HUES6 (cell line): ENCODE measurements around the gene CNN3.
"Not testable (repeated sequence)": the region's sequence is repeated elsewhere in the genome, so short reads cannot be mapped to it uniquely, and the experiment has no call there.

Source experiments
- H3K27ac ChIP-seq: 2 replicates; pipeline ENCODE4 v1.7.0; 2013; ENCODE audit warnings: low read depth, mild to moderate bottlenecking, low read length, inconsistent platforms
- H3K27me3 ChIP-seq: 2 replicates; pipeline ENCODE4 v1.6.1; 2013; ENCODE audit warnings: low read length; ENCODE audit not compliant: control insufficient read depth, insufficient read depth
- H3K36me3 ChIP-seq: 2 replicates; pipeline ENCODE4 v1.6.1; 2013; ENCODE audit warnings: low read length; ENCODE audit not compliant: control insufficient read depth, insufficient read depth
- H3K4me1 ChIP-seq: 2 replicates; pipeline ENCODE4 v1.6.1; 2013; ENCODE audit warnings: low read length; ENCODE audit not compliant: control insufficient read depth, insufficient read depth
- H3K4me3 ChIP-seq: 2 replicates; pipeline ENCODE4 v1.5.1; 2013; ENCODE audit warnings: low read depth, low read length
- H3K9ac ChIP-seq: one replicate; pipeline ENCODE4 v1.6.1; 2013; ENCODE audit warnings: mild to moderate bottlenecking, low read length
- H3K9me3 ChIP-seq: 2 replicates; pipeline ENCODE4 v1.6.1; 2013; ENCODE audit warnings: low read depth, low read length; ENCODE audit not compliant: control insufficient read depth, insufficient read depth

The CNN3 gene

GRCh38 chr1:94947437-94947836 lies 20.5 kb upstream of the CNN3 start:
- H3K9me3 ChIP-seq = no peaks in the 10 kb centered on the region
- H3K36me3 ChIP-seq = no peaks in the 10 kb centered on the region
- H3K4me1 ChIP-seq = no peaks in the 10 kb centered on the region
- H3K4me3 ChIP-seq = no peak overlapping the region
- no peaks in the 10 kb centered on the region for H3K27me3 ChIP-seq
- no peak overlapping the region for H3K9ac ChIP-seq
- no peak overlapping the region for H3K27ac ChIP-seq

DNA sequence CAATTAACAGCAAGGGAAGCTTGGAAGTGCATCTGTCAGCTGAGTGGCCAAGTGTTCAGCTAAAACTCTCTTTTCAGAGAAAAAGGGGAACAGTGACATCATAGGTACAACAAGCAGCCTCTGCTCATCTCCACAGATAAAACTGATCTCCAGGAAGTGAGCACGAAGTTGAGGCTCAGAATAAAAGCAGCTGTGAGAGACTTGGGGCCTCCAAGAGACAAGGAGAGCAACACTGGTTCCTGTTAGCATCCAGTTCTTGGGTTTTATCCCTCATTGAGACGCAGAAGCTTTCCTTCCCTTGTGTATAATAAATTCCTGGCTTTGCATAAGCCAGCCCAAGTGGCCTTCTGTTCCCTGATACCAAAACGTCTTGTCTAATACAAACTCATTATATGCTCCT lies 20.0 kb upstream of the CNN3 start:
- no peaks in the 10 kb centered on the region for H3K27me3 ChIP-seq
- no peaks in the 10 kb centered on the region for H3K4me1 ChIP-seq
- no peak overlapping the region for H3K4me3 ChIP-seq
- H3K9me3 ChIP-seq = no peaks in the 10 kb centered on the region
- H3K9ac ChIP-seq = no peak overlapping the region
- no peak overlapping the region for H3K27ac ChIP-seq
- H3K36me3 ChIP-seq = no peaks in the 10 kb centered on the region

- no peak overlapping the region for H3K27ac ChIP-seq
- H3K4me1 ChIP-seq = peaks cover 5% of the 10 kb centered on the region; the same call in 1 of the 2 replicates
- no peak overlapping the region for H3K4me3 ChIP-seq
- no peaks in the 10 kb centered on the region for H3K27me3 ChIP-seq
- H3K36me3 ChIP-seq = no peaks in the 10 kb centered on the region
- no peaks in the 10 kb centered on the region for H3K9me3 ChIP-seq
- no peak overlapping the region for H3K9ac ChIP-seq
Measured at GRCh38 chr1:94942171-94943128, 15.5 kb upstream of the CNN3 start.

- H3K4me1 ChIP-seq = peaks cover 12% of the 10 kb centered on the region
- not testable (repeated sequence) for H3K27me3 ChIP-seq, H3K4me3 ChIP-seq, H3K9ac ChIP-seq, H3K27ac ChIP-seq, H3K36me3 ChIP-seq, H3K9me3 ChIP-seq
Measured at GRCh38 chr1:94941480-94941879, 14.6 kb upstream of the CNN3 start.

GRCh38 chr1:94940738-94941137 lies 13.8 kb upstream of the CNN3 start:
- Histone ChIP-seq H3K4me3 (no peak overlapping the region), H3K4me1 (peaks cover 19% of the 10 kb centered on the region), H3K9ac (no peak overlapping the region), H3K36me3 (no peaks in the 10 kb centered on the region), H3K27me3 (no peaks in the 10 kb centered on the region), H3K27ac (no peak overlapping the region), H3K9me3 (no peaks in the 10 kb centered on the region)

GRCh38 chr1:94937820-94938219 lies 10.9 kb upstream of the CNN3 start:
- peaks cover 30% of the 10 kb centered on the region for H3K4me1 ChIP-seq
- no peak overlapping the region for H3K9ac ChIP-seq
- no peaks in the 10 kb centered on the region for H3K27me3 ChIP-seq
- no peak overlapping the region for H3K27ac ChIP-seq
- H3K9me3 ChIP-seq = no peaks in the 10 kb centered on the region
- H3K4me3 ChIP-seq = no peak overlapping the region
- H3K36me3 ChIP-seq = peaks cover 9% of the 10 kb centered on the region; the same call in 1 of the 2 replicates

GRCh38 chr1:94936861-94937620 lies 10.1 kb upstream of the CNN3 start:
- Histone ChIP-seq H3K36me3 (peaks cover 10% of the 10 kb centered on the region; the same call in 1 of the 2 replicates), H3K4me3 (no peak overlapping the region; the same call in 1 of the 2 replicates), H3K4me1 (peaks cover 30% of the 10 kb centered on the region), H3K9ac (no peak overlapping the region), H3K27me3 (no peaks in the 10 kb centered on the region), H3K9me3 (no peaks in the 10 kb centered on the region), H3K27ac (peak overlapping the region; percentile 53; the same call in 1 of the 2 replicates)

DNA sequence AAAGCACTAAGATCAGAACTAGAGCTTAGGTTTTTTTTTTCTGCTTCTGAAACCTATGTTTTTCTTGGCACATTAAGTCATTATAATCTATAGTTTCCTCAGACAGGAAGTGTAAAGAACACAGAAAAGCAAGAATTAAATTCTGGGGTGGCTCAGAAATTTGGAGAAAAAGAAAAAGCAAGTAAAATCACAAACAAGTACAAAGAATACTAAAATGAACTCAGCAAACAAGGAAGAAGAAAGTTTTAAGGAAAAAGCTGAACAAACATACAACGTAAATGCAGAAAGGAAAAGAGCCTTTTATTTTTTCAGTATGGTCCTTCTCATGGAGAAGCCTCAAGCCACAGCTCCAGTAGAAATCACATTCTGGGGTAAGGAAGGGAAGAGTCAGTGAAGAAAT lies 8.6 kb upstream of the CNN3 start:
- Histone ChIP-seq H3K4me1 (peaks cover 30% of the 10 kb centered on the region), H3K4me3 (no peak overlapping the region), H3K27me3 (no peaks in the 10 kb centered on the region), H3K27ac (no peak overlapping the region), H3K36me3 (peaks cover 10% of the 10 kb centered on the region; the same call in 1 of the 2 replicates), H3K9ac (no peak overlapping the region), H3K9me3 (no peaks in the 10 kb centered on the region)

- Histone ChIP-seq H3K9ac (no peak overlapping the region), H3K4me3 (no peak overlapping the region), H3K36me3 (peaks cover 10% of the 10 kb centered on the region; the same call in 1 of the 2 replicates), H3K27ac (no peak overlapping the region), H3K9me3 (no peaks in the 10 kb centered on the region), H3K27me3 (no peaks in the 10 kb centered on the region), H3K4me1 (peaks cover 30% of the 10 kb centered on the region)
Measured at GRCh38 chr1:94935034-94935433, 8.1 kb upstream of the CNN3 start.

DNA sequence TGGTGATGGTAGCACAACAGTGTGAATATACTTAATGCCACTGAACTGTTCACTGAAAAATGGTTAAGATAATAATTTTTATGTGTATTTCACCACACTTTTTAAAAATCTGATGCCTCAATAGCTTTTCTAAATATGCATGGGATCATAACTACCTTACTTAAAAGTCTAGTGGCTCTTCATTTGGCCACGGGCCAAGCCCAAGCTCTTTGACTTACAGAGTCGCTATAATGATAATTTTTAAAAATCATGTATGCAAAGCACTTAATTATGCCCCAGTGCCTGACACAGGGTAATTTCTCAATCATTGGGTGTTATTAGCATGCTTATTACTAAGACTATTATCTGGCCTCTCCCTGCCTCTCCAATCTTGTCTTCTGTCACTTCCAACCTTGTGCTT lies 7.6 kb upstream of the CNN3 start:
- Histone ChIP-seq H3K4me1 (peaks cover 35% of the 10 kb centered on the region), H3K9ac (no peak overlapping the region), H3K4me3 (no peak overlapping the region), H3K27ac (no peak overlapping the region), H3K9me3 (no peaks in the 10 kb centered on the region), H3K27me3 (no peaks in the 10 kb centered on the region), H3K36me3 (peaks cover 10% of the 10 kb centered on the region; the same call in 1 of the 2 replicates)
